GM12878 (cell line): ENCODE results near the gene WTAP. TPM values are rescaled to one million over a fixed set of nuclear protein-coding genes. Genes with fewer than 3 reads are reported as not detected.
A peak's percentile ranks its signal among the peaks of the same experiment; 100 is the strongest.

Experiments used
- ATAC-seq: fragments of 200-7000 bp; cut with Tn5 transposase; 3 replicates; pipeline ENCODE4 v1.9.1; 2020; ENCODE audit warnings: mild to moderate bottlenecking, moderate library complexity
- BruUV-seq: library from RNA; stranded (reverse); fragments of 400-500 nt; replicated peaks from 2 replicates; lab custom pipeline; 2021; lab: Mats Ljungman, UMichigan
- CTCF ChIA-PET: fragments of 300-600 bp; sonication (Branson Sonifier 250); formaldehyde crosslinking; extraction: SDS; loops from one replicate; lab custom pipeline; 2021; ENCODE audit warnings: inconsistent platforms; lab: Yijun Ruan, JAX
- POLR2A ChIA-PET: fragments of 350-600 bp; formaldehyde crosslinking; extraction: SDS; loops from one replicate; lab custom pipeline; 2021; ENCODE audit warnings: inconsistent platforms; lab: Charles Lee
- RAD21 ChIA-PET: fragments of 300-600 bp; sonication (Branson Sonifier 250); formaldehyde crosslinking; loops from one replicate; lab custom pipeline; 2023; ENCODE audit warnings: antibody characterized with exemption; ENCODE audit not compliant: unreplicated experiment; lab: Charles Lee
- SMC1A ChIA-PET: fragments of 300-600 bp; sonication (Branson Sonifier 250); formaldehyde crosslinking; loops from one replicate; lab custom pipeline; 2023; ENCODE audit not compliant: unreplicated experiment, uncharacterized antibody; lab: Charles Lee
- DNase-seq: peaks from one replicate; pipeline ENCODE4 v3.0.0-alpha.2; 2011; ENCODE audit warnings: low read depth, low spot score
- FAIRE-seq: peaks from 3 replicates; lab custom pipeline; 2011; peaks lifted over from hg19 to GRCh38; lab: Jason Lieb, UNC
- H2AFZ ChIP-seq: 2 replicates; pipeline ENCODE4 v1.6.0; 2011; ENCODE audit warnings: low read depth, low read length, control low read depth; ENCODE audit not compliant: control insufficient read depth
- H3K27ac ChIP-seq: 2 replicates; pipeline ENCODE4 v1.5.1; 2011; ENCODE audit warnings: control low read depth; ENCODE audit not compliant: control insufficient read depth, insufficient read depth
- H3K27me3 ChIP-seq, 2 experiments: replicated peaks in 1 of 2; 2 replicates each; pipeline versions ENCODE4 v1.6.0 to v1.6.1; 2011; ENCODE audit warnings: low read length in 1 of 2; ENCODE audit not compliant: control insufficient read depth in 2 of 2, insufficient read depth in 2 of 2
- H3K36me3 ChIP-seq, 2 experiments: 2 replicates each; pipeline ENCODE4 v1.5.1; 2011; ENCODE audit warnings: low read length in 1 of 2; ENCODE audit not compliant: control insufficient read depth in 2 of 2, insufficient read depth in 2 of 2
- H3K4me1 ChIP-seq: 2 replicates; pipeline ENCODE4 v1.6.1; 2011; ENCODE audit warnings: mild to moderate bottlenecking, low read length, moderate library complexity, mixed read lengths; ENCODE audit not compliant: control insufficient read depth, insufficient read depth
- H3K4me2 ChIP-seq: 2 replicates; pipeline ENCODE4 v1.6.0; 2011; ENCODE audit warnings: control low read depth; ENCODE audit not compliant: control insufficient read depth, insufficient read depth
- H3K4me3 ChIP-seq: fragments of 200-600 bp; sonication (generic); 2 replicates; pipeline ENCODE4 v1.5.1; 2016
- H3K79me2 ChIP-seq: 2 replicates; pipeline ENCODE4 v1.6.0; 2011; ENCODE audit warnings: low read length; ENCODE audit not compliant: control insufficient read depth, insufficient read depth
- H3K9ac ChIP-seq: 2 replicates; pipeline ENCODE4 v1.8.0; 2011; ENCODE audit warnings: low read length, control low read depth, mixed read lengths; ENCODE audit not compliant: control insufficient read depth, insufficient read depth
- H3K9me3 ChIP-seq: replicated peaks from 3 replicates; pipeline ENCODE4 v1.5.1; 2011; ENCODE audit warnings: mild to moderate bottlenecking, low read length; ENCODE audit not compliant: control insufficient read depth, insufficient read depth
- H4K20me1 ChIP-seq: 2 replicates; pipeline ENCODE4 v1.6.0; 2011; ENCODE audit not compliant: control insufficient read depth, insufficient read depth
- EP300 ChIP-seq, 2 experiments: fragments of 150-350 bp in 1 of 2; IDR thresholded peaks; 2 replicates each; pipeline ENCODE4 v1.6.1; 2011 to 2012; ENCODE audit warnings: low read depth in 2 of 2, low read length in 2 of 2, borderline replicate concordance in 1 of 2, improper control_type of control experiment in 1 of 2, inconsistent platforms in 1 of 2; ENCODE audit not compliant: control insufficient read depth in 1 of 2
- HDGF ChIP-seq: fragments of 450-650 bp; IDR thresholded peaks from 2 replicates; pipeline ENCODE4 v1.6.1; 2016; ENCODE audit warnings: antibody characterized with exemption
- JUND ChIP-seq: IDR thresholded peaks from 2 replicates; pipeline ENCODE4 v1.6.1; 2012; ENCODE audit warnings: low read depth, mild to moderate bottlenecking, low read length, improper control_type of control experiment, moderate library complexity
- POLR2A ChIP-seq: IDR thresholded peaks from 2 replicates; pipeline ENCODE4 v1.6.1; 2011; ENCODE audit warnings: low read depth, mild to moderate bottlenecking, low read length
- POLR2AphosphoS5 ChIP-seq: IDR thresholded peaks from 2 replicates; pipeline ENCODE4 v1.6.1; 2011; ENCODE audit warnings: mild to moderate bottlenecking, low read length, inconsistent platforms
- SMAD1 ChIP-seq: fragments of 450-650 bp; IDR thresholded peaks from 2 replicates; pipeline ENCODE4 v1.6.1; 2018; ENCODE audit warnings: mild to moderate bottlenecking, low read depth; ENCODE audit not compliant: partially characterized antibody
- TCF12 ChIP-seq: IDR thresholded peaks from 2 replicates; pipeline ENCODE4 v1.6.1; 2011; ENCODE audit warnings: low read depth, mild to moderate bottlenecking, low read length
- ZZZ3 ChIP-seq: IDR thresholded peaks from 2 replicates; pipeline ENCODE4 v1.6.1; 2011; ENCODE audit warnings: low read depth; ENCODE audit not compliant: control insufficient read depth, insufficient read length
- WGBS: methylation state at CpG from one replicate; pipeline ENCODE4 v1.1.6; 2016; ENCODE audit warnings: low lambda C conversion rate; ENCODE audit not compliant: insufficient replicate concordance, insufficient coverage; ENCODE audit errors: missing lambda C conversion rate; 5-methylcytosine and 5-hydroxymethylcytosine counted together
- in situ Hi-C: fragments of 300-500 bp; cut with MboI; formaldehyde crosslinking; loops from 9 replicates; pipeline ENCODE4 v1.14.3; 2018; ENCODE audit warnings: mixed read lengths
- intact Hi-C: fragments of 100-400 bp; cut with micrococcal nuclease; formaldehyde crosslinking; loops from one replicate; pipeline ENCODE4 v1.14.2; 2022; ENCODE audit not compliant: unreplicated experiment
- polyA plus RNA-seq, 11 experiments: library from polyadenylated mRNA; depleted of rRNA in 4 of 11; unstranded in 6 of 11; stranded (reverse) in 5 of 11; fragments of >200 nt; fragmentation: Nextera tagmentation in 4 of 11; fragmentation: Illumina TruSeq in 1 of 11; extraction: Ambion mirVana in 4 of 11; extraction: Trizol in 1 of 11; gene quantifications; 1 replicate in 1 of 11; 2 replicates in 10 of 11; pipeline versions ENCODE4 v1.2.1 to v1.2.3, GENCODE V29; 2011 to 2016; ENCODE audit warnings: inconsistent platforms in 2 of 11, missing spikeins in 2 of 11, low read depth in 1 of 11
- total RNA-seq, 4 experiments: library from RNA; depleted of rRNA in 3 of 4; stranded (reverse); fragments of >200 nt in 3 of 4; fragmentation: Illumina TruSeq in 1 of 4; extraction: Trizol in 1 of 4; gene quantifications; 2 replicates each; pipeline versions ENCODE4 v1.2.1 to v1.2.3, GENCODE V29; 2013 to 2021

Gene WTAP
- total and polyA plus RNA-seq, 10 of the 15 experiments (the other 5 are each of a cell fraction or from before 2014, with no cell fraction given), result 38.7 to 132 (median 83.1) TPM

GRCh38 chr6:159754959-159755914 lies 27.9 kb downstream of the WTAP start:
- TF ChIP-seq POLR2A (peak; percentile 25; the same call in 1 of the 2 replicates), ZZZ3 (no peak), POLR2AphosphoS5 (peak; percentile 64)
- TF ChIP-seq, all 136 proteins: peak for 2
- Histone ChIP-seq H3K36me3 (peaks cover 12 to 33% of the 10 kb centered on the region in 2 experiments), H4K20me1 (no peaks in the 10 kb centered on the region), H3K9me3 (no peaks in the 10 kb centered on the region), H3K27me3 (no peaks in the 10 kb centered on the region), H3K4me3 (no peak overlapping the region), H3K27ac (no peak overlapping the region), H3K4me1 (no peaks in the 10 kb centered on the region), H3K79me2 (no peaks in the 10 kb centered on the region; the same call in 1 of the 2 replicates), H2AFZ (no peak overlapping the region), H3K9ac (no peak overlapping the region), H3K4me2 (no peak overlapping the region)
- no TSS peak for BruUV-seq
- ChIA-PET CTCF (interaction anchor here (1.6 kb wide), 1 partner anchor 25 kb away, joined by 3 read pairs; no protein-coding TSS in a partner anchor), SMC1A (no interaction called here), POLR2A (no interaction called here), RAD21 (no interaction called here)
- intact Hi-C loops, result no loop called here
- ATAC-seq (no peak; the same call in 2 of the 3 replicates), DNase-seq (no peak), FAIRE-seq (no peak)
- WGBS, result 94% methylated on average over 15 of the region's 15 CpGs
- in situ Hi-C loops, result no loop called here

GRCh38 chr6:159756508-159756907 lies 29.2 kb downstream of the WTAP start:
- ChIA-PET SMC1A (interaction anchor here (1.2 kb wide), 1 partner anchor 35 kb away, joined by 3 read pairs; no protein-coding TSS in a partner anchor), POLR2A (interaction anchor here (1.1 kb wide), 1 partner anchor 35 kb away, joined by 3 read pairs; no protein-coding TSS in a partner anchor), RAD21 (no interaction called here), CTCF (interaction anchor here (0.7 kb wide), 1 partner anchor 28 kb away, joined by 3 read pairs; no protein-coding TSS in a partner anchor)
- no peaks in the 10 kb centered on the region for H4K20me1 ChIP-seq
- peaks cover 10% of the 10 kb centered on the region for H3K79me2 ChIP-seq
- DNase-seq, result no peak
- no peak overlapping the region for H3K9ac ChIP-seq
- H2AFZ ChIP-seq, result no peak overlapping the region
- H3K4me2 ChIP-seq, result no peak overlapping the region
- 82% methylated on average over 4 of the region's 4 CpGs for WGBS
- no TSS peak for BruUV-seq
- H3K36me3 ChIP-seq, result peaks cover 12 to 31% of the 10 kb centered on the region in 2 experiments
- ATAC-seq, result no peak
- no peaks in the 10 kb centered on the region for H3K27me3 ChIP-seq
- in situ Hi-C loops, result no loop called here
- intact Hi-C loops, result no loop called here
- H3K9me3 ChIP-seq, result no peaks in the 10 kb centered on the region
- H3K4me1 ChIP-seq, result no peaks in the 10 kb centered on the region
- H3K27ac ChIP-seq, result no peak overlapping the region
- no peak overlapping the region for H3K4me3 ChIP-seq
- TF ChIP-seq SMAD1 (no peak), TCF12 (no peak), POLR2AphosphoS5 (peak; percentile 30; the same call in 1 of the 2 replicates), HDGF (no peak), JUND (no peak), EP300 (IDR thresholded peaks at IDR 0.05; ENCODE audit: borderline replicate concordance in 1 of 2, control insufficient read depth in 1 of 2, low read depth in 2 of 2, low read length in 2 of 2) (no peak)
- no peak for FAIRE-seq
